ENCODE data around the gene ATF6B. TPM values are rescaled to one million over a fixed set of nuclear protein-coding genes. Genes with fewer than 3 reads are reported as not detected.

Gene ATF6B
- total and polyA plus RNA-seq, 2 experiments from 2014 or later = 24.9 to 26.1 TPM

DNA sequence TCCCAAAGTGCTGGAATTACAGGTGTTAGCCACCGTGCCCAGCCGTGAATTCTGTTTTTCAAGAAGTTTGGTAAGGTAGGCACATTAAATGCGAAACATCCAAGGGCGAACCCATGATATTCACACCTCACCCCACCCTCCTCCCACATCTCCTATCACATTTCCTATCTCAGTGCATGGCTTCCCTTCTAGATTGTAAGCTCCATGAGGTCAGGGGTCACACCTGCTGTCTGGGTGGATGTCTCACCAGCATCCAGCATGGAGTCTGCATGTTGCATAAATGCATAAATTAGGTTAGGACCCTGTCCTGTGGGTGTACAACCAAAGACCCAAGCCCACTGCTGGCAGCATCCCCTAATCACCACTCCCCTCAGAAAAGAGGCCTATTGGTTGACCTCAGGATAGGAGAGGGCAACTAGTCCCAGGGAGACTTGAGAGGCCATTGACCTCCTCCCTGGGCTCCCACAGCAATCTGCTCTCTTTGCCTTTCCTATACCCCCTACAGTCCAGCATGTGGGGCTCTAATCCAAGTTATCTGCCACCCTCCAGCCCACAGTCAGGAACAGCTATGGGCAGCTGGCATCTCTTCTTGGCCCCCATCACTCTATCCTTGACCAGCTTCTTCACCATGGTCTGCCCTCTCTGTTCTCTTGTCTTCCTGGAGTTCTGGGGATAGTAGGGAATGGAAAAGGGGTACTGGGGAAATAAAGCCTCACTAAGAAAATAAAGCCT, 19.5 kb upstream of the ATF6B start:
- H3K36me3 Mint-ChIP-seq (ENCODE audit: low read depth) = no peaks in the 10 kb centered on the region
- peaks cover 51% of the 10 kb centered on the region for H3K4me1 Mint-ChIP-seq
- Histone ChIP-seq H3K4me2 (peak overlapping the region; percentile 90), H2AFZ (peak overlapping the region; percentile 90), H3K27ac (ENCODE audit: low read depth) (peak overlapping the region; percentile 36; the same call in 1 of the 2 replicates), H3K79me2 (replicated peaks; ENCODE audit: insufficient read depth) (no peaks in the 10 kb centered on the region), H3K36me3 (ENCODE audit: insufficient read depth) (no peaks in the 10 kb centered on the region), H3F3A (replicated peaks; ENCODE audit: low read depth) (peaks cover 9% of the 10 kb centered on the region), H4K20me1 (replicated peaks; ENCODE audit: insufficient read depth) (0 out of 2 replicates have a peak, but pooled peaks cover 5% of the 10 kb centered on the region), H3K4me3 (peak overlapping the region; percentile 100), H3K27me3 (ENCODE audit: insufficient read depth) (peaks cover 36% of the 10 kb centered on the region), H3K9me2 (ENCODE audit: insufficient read depth) (no peaks in the 10 kb centered on the region; the same call in 1 of the 2 replicates), H3K4me1 (ENCODE audit: insufficient read depth) (peaks cover 35% of the 10 kb centered on the region)
- H3K27ac Mint-ChIP-seq = peak overlapping the region; percentile 48; the same call in 1 of the 2 replicates
- H3K4me3 Mint-ChIP-seq = peak overlapping the region; percentile 92
- no peak for DNase-seq (ENCODE audit: low spot score)
- H3K9me3 Mint-ChIP-seq = no peaks in the 10 kb centered on the region; the same call in 2 of the 3 replicates
- no peak for TF ChIP-seq STAT1 (IDR thresholded peaks at IDR 0.05; ENCODE audit: unreplicated experiment)
- TF ChIP-seq, protein P1, sequence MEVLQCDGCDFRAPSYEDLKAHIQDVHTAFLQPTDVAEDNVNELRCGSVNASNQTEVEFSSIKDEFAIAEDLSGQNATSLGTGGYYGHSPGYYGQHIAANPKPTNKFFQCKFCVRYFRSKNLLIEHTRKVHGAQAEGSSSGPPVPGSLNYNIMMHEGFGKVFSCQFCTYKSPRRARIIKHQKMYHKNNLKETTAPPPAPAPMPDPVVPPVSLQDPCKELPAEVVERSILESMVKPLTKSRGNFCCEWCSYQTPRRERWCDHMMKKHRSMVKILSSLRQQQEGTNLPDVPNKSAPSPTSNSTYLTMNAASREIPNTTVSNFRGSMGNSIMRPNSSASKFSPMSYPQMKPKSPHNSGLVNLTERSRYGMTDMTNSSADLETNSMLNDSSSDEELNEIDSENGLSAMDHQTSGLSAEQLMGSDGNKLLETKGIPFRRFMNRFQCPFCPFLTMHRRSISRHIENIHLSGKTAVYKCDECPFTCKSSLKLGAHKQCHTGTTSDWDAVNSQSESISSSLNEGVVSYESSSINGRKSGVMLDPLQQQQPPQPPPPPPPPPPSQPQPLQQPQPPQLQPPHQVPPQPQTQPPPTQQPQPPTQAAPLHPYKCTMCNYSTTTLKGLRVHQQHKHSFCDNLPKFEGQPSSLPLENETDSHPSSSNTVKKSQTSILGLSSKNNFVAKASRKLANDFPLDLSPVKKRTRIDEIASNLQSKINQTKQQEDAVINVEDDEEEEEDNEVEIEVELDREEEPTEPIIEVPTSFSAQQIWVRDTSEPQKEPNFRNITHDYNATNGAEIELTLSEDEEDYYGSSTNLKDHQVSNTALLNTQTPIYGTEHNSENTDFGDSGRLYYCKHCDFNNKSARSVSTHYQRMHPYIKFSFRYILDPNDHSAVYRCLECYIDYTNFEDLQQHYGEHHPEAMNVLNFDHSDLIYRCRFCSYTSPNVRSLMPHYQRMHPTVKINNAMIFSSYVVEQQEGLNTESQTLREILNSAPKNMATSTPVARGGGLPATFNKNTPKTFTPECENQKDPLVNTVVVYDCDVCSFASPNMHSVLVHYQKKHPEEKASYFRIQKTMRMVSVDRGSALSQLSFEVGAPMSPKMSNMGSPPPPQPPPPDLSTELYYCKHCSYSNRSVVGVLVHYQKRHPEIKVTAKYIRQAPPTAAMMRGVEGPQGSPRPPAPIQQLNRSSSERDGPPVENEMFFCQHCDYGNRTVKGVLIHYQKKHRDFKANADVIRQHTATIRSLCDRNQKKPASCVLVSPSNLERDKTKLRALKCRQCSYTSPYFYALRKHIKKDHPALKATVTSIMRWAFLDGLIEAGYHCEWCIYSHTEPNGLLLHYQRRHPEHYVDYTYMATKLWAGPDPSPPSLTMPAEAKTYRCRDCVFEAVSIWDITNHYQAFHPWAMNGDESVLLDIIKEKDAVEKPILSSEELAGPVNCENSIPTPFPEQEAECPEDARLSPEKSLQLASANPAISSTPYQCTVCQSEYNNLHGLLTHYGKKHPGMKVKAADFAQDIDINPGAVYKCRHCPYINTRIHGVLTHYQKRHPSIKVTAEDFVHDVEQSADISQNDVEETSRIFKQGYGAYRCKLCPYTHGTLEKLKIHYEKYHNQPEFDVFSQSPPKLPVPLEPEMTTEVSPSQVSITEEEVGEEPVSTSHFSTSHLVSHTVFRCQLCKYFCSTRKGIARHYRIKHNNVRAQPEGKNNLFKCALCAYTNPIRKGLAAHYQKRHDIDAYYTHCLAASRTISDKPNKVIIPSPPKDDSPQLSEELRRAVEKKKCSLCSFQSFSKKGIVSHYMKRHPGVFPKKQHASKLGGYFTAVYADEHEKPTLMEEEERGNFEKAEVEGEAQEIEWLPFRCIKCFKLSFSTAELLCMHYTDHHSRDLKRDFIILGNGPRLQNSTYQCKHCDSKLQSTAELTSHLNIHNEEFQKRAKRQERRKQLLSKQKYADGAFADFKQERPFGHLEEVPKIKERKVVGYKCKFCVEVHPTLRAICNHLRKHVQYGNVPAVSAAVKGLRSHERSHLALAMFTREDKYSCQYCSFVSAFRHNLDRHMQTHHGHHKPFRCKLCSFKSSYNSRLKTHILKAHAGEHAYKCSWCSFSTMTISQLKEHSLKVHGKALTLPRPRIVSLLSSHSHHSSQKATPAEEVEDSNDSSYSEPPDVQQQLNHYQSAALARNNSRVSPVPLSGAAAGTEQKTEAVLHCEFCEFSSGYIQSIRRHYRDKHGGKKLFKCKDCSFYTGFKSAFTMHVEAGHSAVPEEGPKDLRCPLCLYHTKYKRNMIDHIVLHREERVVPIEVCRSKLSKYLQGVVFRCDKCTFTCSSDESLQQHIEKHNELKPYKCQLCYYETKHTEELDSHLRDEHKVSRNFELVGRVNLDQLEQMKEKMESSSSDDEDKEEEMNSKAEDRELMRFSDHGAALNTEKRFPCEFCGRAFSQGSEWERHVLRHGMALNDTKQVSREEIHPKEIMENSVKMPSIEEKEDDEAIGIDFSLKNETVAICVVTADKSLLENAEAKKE (CRISPR knock-in tag; IDR thresholded peaks at IDR 0.05) = no peak
- TF ChIP-seq, protein P2, sequence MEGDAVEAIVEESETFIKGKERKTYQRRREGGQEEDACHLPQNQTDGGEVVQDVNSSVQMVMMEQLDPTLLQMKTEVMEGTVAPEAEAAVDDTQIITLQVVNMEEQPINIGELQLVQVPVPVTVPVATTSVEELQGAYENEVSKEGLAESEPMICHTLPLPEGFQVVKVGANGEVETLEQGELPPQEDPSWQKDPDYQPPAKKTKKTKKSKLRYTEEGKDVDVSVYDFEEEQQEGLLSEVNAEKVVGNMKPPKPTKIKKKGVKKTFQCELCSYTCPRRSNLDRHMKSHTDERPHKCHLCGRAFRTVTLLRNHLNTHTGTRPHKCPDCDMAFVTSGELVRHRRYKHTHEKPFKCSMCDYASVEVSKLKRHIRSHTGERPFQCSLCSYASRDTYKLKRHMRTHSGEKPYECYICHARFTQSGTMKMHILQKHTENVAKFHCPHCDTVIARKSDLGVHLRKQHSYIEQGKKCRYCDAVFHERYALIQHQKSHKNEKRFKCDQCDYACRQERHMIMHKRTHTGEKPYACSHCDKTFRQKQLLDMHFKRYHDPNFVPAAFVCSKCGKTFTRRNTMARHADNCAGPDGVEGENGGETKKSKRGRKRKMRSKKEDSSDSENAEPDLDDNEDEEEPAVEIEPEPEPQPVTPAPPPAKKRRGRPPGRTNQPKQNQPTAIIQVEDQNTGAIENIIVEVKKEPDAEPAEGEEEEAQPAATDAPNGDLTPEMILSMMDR (conservative IDR thresholded peaks at IDR 0.05; ENCODE audit: low read depth in 2 of 2) = peak in 1 of 2 experiments; percentile 15; a peak in 2 of 4 replicates
- no peak for ATAC-seq
- peaks cover 30% of the 10 kb centered on the region for H3K27me3 Mint-ChIP-seq (ENCODE audit: insufficient read depth, low read depth, poor library complexity)

Data from GM23338 (cell line).